Endodermal cell (in vitro differentiated cells): Measurements from ENCODE around the gene CABP7. TPM values are rescaled to one million over a fixed set of nuclear protein-coding genes. Genes with fewer than 3 reads are reported as not detected.
A peak's percentile ranks its signal among the peaks of the same experiment; 100 is the strongest.

ENCODE experiments used
- DNase-seq: peaks from one replicate; pipeline ENCODE4 v3.0.0-alpha.2; 2017
- H3K27ac ChIP-seq: 2 replicates; pipeline ENCODE4 v1.5.1; 2013; ENCODE audit warnings: mild to moderate bottlenecking, low read depth, low read length, moderate library complexity
- H3K27me3 ChIP-seq: 2 replicates; pipeline ENCODE4 v1.6.1; 2013; ENCODE audit warnings: mild to moderate bottlenecking, low read length, moderate library complexity; ENCODE audit not compliant: insufficient read depth, control insufficient read depth, poor library complexity, severe bottlenecking
- H3K36me3 ChIP-seq: 2 replicates; pipeline ENCODE4 v1.7.0; 2013; ENCODE audit warnings: mild to moderate bottlenecking, low read length, moderate library complexity; ENCODE audit not compliant: control insufficient read depth, insufficient read depth
- H3K4me1 ChIP-seq: one replicate; pipeline ENCODE4 v1.7.0; 2013; ENCODE audit warnings: low read length; ENCODE audit not compliant: control insufficient read depth, insufficient read depth
- H3K4me3 ChIP-seq: 2 replicates; pipeline ENCODE4 v1.5.1; 2013; ENCODE audit warnings: mild to moderate bottlenecking, low read length, moderate library complexity
- H3K9ac ChIP-seq: 2 replicates; pipeline ENCODE4 v1.6.1; 2013; ENCODE audit warnings: mild to moderate bottlenecking, low read length, moderate library complexity; ENCODE audit not compliant: poor library complexity, severe bottlenecking; ENCODE audit errors: extremely low read depth
- H3K9me3 ChIP-seq: 2 replicates; pipeline ENCODE4 v1.6.1; 2013; ENCODE audit warnings: mild to moderate bottlenecking, low read length, moderate library complexity; ENCODE audit not compliant: control insufficient read depth
- H3K27ac Mint-ChIP-seq: 2 replicates; pipeline ENCODE4 v1.8.0; 2020; ENCODE audit warnings: mixed read lengths
- H3K27me3 Mint-ChIP-seq: 2 replicates; pipeline ENCODE4 v1.8.0; 2021; ENCODE audit warnings: mild to moderate bottlenecking, mixed read lengths; ENCODE audit not compliant: insufficient read depth
- H3K36me3 Mint-ChIP-seq: 2 replicates; pipeline ENCODE4 v1.8.0; 2020; ENCODE audit warnings: low read depth, mixed read lengths
- H3K4me1 Mint-ChIP-seq: 2 replicates; pipeline ENCODE4 v1.8.0; 2020; ENCODE audit warnings: mixed read lengths
- H3K4me3 Mint-ChIP-seq: 2 replicates; pipeline ENCODE4 v1.8.0; 2020; ENCODE audit warnings: mild to moderate bottlenecking, moderate library complexity, mixed read lengths
- H3K9me3 Mint-ChIP-seq: 2 replicates; pipeline ENCODE4 v1.8.0; 2020; ENCODE audit warnings: mild to moderate bottlenecking, mixed read lengths
- WGBS, 2 experiments: methylation state at CpG; one replicate each; pipeline versions ENCODE4 v1.1.5 to v1.1.7; 2013; ENCODE audit warnings: missing lambda C conversion rate in 2 of 2, mixed read lengths in 1 of 2; ENCODE audit not compliant: insufficient coverage in 1 of 2, insufficient read length in 1 of 2; 5-methylcytosine and 5-hydroxymethylcytosine counted together
- total RNA-seq, 2 donors: library from RNA; stranded (reverse); fragmentation: NEBNext Ultra II Directional in 1 of 2; extraction: Animal tissue kit (Norgen Biotek cat#: 25700) in 1 of 2; gene quantifications; 2 replicates in 1 of 2; 3 replicates in 1 of 2; pipeline ENCODE4 v1.2.1, GENCODE V29; 2021
- TF ChIP-seq, protein P1 (sequence below): fragments of 200-600 bp; sonication (generic); conservative IDR thresholded peaks from 2 replicates; pipeline ENCODE4 v1.5.0; 2021; ENCODE audit warnings: antibody characterized with exemption, mild to moderate bottlenecking

Gene CABP7
- total RNA-seq, 2 donors from 2014 or later = 0.26 TPM; not detected in 1

DNA sequence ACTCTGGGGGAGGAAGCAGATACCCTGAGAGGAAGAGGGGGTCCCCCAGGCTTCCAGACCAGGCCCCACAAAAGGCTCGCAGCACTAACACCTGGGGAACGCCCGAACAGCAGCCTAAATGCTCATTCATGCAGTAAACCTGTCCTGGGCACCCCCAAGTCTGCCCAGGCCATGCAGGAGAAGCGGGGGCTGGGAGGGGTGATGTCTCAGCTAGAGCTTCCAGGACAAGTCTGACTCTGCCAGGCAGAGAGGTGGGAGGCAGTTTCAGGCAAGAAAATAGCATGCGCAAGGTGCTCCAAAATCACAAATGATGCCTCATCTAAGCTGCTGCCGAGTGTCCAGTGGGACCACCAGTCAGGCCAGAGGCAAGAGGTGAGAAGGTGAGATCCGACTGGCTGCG lies 14.6 kb downstream of the CABP7 start:
- Mint-ChIP-seq H3K27ac (no peak overlapping the region), H3K4me1 (peaks cover 8% of the 10 kb centered on the region), H3K27me3 (no peaks in the 10 kb centered on the region), H3K9me3 (no peaks in the 10 kb centered on the region), H3K36me3 (peaks cover 3% of the 10 kb centered on the region), H3K4me3 (no peak overlapping the region)
- H3K9me3 ChIP-seq = no peaks in the 10 kb centered on the region
- H3K36me3 ChIP-seq = no peaks in the 10 kb centered on the region
- H3K9ac ChIP-seq = no peak overlapping the region
- no peak overlapping the region for H3K4me3 ChIP-seq
- 92 to 94% methylated on average over 6 to 8 of the region's 8 CpGs for WGBS, 2 experiments
- DNase-seq = no peak
- H3K27me3 ChIP-seq = no peaks in the 10 kb centered on the region
- TF ChIP-seq, protein P1, sequence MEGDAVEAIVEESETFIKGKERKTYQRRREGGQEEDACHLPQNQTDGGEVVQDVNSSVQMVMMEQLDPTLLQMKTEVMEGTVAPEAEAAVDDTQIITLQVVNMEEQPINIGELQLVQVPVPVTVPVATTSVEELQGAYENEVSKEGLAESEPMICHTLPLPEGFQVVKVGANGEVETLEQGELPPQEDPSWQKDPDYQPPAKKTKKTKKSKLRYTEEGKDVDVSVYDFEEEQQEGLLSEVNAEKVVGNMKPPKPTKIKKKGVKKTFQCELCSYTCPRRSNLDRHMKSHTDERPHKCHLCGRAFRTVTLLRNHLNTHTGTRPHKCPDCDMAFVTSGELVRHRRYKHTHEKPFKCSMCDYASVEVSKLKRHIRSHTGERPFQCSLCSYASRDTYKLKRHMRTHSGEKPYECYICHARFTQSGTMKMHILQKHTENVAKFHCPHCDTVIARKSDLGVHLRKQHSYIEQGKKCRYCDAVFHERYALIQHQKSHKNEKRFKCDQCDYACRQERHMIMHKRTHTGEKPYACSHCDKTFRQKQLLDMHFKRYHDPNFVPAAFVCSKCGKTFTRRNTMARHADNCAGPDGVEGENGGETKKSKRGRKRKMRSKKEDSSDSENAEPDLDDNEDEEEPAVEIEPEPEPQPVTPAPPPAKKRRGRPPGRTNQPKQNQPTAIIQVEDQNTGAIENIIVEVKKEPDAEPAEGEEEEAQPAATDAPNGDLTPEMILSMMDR = no peak
- no peak overlapping the region for H3K27ac ChIP-seq
- no peaks in the 10 kb centered on the region for H3K4me1 ChIP-seq

DNA sequence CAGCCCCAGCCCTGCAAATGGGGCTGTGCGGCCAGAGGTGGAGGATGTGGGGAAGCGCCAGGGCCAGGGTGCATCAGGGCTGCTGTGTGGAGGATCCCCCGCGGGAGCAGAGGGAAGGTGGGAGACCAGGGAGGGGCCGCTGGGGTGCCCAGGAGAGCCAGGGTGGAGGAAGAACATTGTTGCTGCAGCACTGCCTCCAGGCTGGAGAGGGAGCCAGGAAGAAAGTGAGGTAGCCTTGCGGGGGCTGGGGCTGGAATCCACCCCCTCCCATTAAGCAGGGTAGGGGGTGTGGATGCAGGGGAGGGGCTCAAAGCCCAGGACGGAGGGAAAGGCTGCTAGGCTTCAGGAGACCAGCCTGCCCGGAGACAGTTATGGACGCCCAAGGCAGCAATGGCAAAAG lies 15.0 kb downstream of the CABP7 start:
- Mint-ChIP-seq H3K4me1 (peaks cover 8% of the 10 kb centered on the region), H3K4me3 (no peak overlapping the region)

DNA sequence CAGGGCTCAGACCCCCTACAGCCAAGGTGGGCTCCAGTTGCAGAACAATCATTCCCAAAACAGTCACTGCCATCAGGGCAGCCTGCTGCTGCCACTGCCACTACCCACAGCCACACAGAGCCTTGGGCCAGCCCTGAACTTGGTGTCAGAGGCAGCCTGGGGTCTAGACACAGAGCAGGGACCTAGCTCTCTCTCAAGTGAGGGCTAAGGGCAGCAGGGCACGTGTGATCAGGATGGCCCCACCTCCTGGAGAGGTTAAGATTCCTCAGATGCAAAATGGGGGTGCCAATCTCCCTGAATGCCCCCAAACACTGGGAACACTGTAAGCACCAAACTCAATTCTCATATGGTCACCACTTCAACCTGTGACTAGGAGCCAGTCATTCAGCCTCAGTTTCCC lies 15.6 kb downstream of the CABP7 start:
- Mint-ChIP-seq H3K4me1 (peaks cover 8% of the 10 kb centered on the region), H3K27me3 (no peaks in the 10 kb centered on the region), H3K36me3 (peaks cover 3% of the 10 kb centered on the region), H3K4me3 (no peak overlapping the region), H3K27ac (no peak overlapping the region), H3K9me3 (no peaks in the 10 kb centered on the region)
- Histone ChIP-seq H3K9me3 (no peaks in the 10 kb centered on the region), H3K4me1 (no peaks in the 10 kb centered on the region), H3K4me3 (no peak overlapping the region), H3K36me3 (no peaks in the 10 kb centered on the region), H3K27me3 (no peaks in the 10 kb centered on the region), H3K9ac (no peak overlapping the region), H3K27ac (no peak overlapping the region)
- WGBS, 2 experiments = 67 to 83% methylated on average over 1 of the region's 1 CpG
- DNase-seq = no peak
- TF ChIP-seq, protein P1 = no peak

More for the DNA sequence above, 15.0 kb downstream of the CABP7 start:
- Mint-ChIP-seq H3K27ac (no peak overlapping the region), H3K36me3 (peaks cover 3% of the 10 kb centered on the region), H3K9me3 (no peaks in the 10 kb centered on the region), H3K27me3 (no peaks in the 10 kb centered on the region)
- Histone ChIP-seq H3K9me3 (no peaks in the 10 kb centered on the region), H3K4me1 (no peaks in the 10 kb centered on the region), H3K27me3 (no peaks in the 10 kb centered on the region), H3K9ac (no peak overlapping the region), H3K36me3 (no peaks in the 10 kb centered on the region), H3K27ac (no peak overlapping the region), H3K4me3 (no peak overlapping the region)
- 54 to 63% methylated on average over 5 to 9 of the region's 9 CpGs for WGBS, 2 experiments
- DNase-seq = peak; percentile 74
- TF ChIP-seq, protein P1 = peak; percentile 32
